Kidney glomerular epithelial cell (primary cell): ENCODE measurements around the gene RPS10.

Experiments
- DNase-seq: peaks from one replicate; lab custom pipeline; 2025; lab: John Stamatoyannopoulos, UW

The RPS10 gene

GRCh38 chr6:34425498-34426410 is at the start of gene RPS10:
Gene RPS10, minus strand, starts transcription at chr6:34426069. Its CDS starts 848 bp downstream, at chr6:34425221.
- DNase-seq, result peak; percentile 91

GRCh38 chr6:34475238-34475682 is 49.4 kb upstream of the RPS10 start:
- no peak for DNase-seq

- no peak for DNase-seq
These were observed 48.9 kb upstream of the RPS10 start for GRCh38 chr6:34474754-34475153.

GRCh38 chr6:34473967-34474366 is 48.1 kb upstream of the RPS10 start:
- no peak for DNase-seq

- no peak for DNase-seq
These were observed 46.6 kb upstream of the RPS10 start for GRCh38 chr6:34472425-34472824.

- no peak for DNase-seq
These were observed 43.6 kb upstream of the RPS10 start for GRCh38 chr6:34469499-34469898.

GRCh38 chr6:34468378-34468892 is 42.6 kb upstream of the RPS10 start:
- DNase-seq, result no peak

- DNase-seq, result no peak
These were observed 40.6 kb upstream of the RPS10 start for GRCh38 chr6:34466242-34467185.

GRCh38 chr6:34465531-34466241 is 39.8 kb upstream of the RPS10 start, which contains the start of gene PACSIN1:
Gene PACSIN1, plus strand, starts transcription at chr6:34466076. Its CDS starts 60,230 bp downstream, at chr6:34526306.
- no peak for DNase-seq

- DNase-seq, result no peak
These were observed 38.0 kb upstream of the RPS10 start for GRCh38 chr6:34463849-34464248.

GRCh38 chr6:34463299-34463698 is 37.4 kb upstream of the RPS10 start:
- no peak for DNase-seq

- no peak for DNase-seq
These were observed 36.7 kb upstream of the RPS10 start for GRCh38 chr6:34462551-34462971.

- no peak for DNase-seq
These were observed 36.1 kb upstream of the RPS10 start for GRCh38 chr6:34462010-34462409.

GRCh38 chr6:34460796-34461507 is 35.1 kb upstream of the RPS10 start:
- no peak for DNase-seq

GRCh38 chr6:34459899-34460593 is 34.2 kb upstream of the RPS10 start:
- DNase-seq, result no peak

GRCh38 chr6:34457742-34458735 is 32.2 kb upstream of the RPS10 start:
- DNase-seq, result no peak

GRCh38 chr6:34457382-34457741 is 31.5 kb upstream of the RPS10 start:
- no peak for DNase-seq

GRCh38 chr6:34455831-34456230 is 30.0 kb upstream of the RPS10 start:
- DNase-seq, result no peak

GRCh38 chr6:34451192-34451591 is 25.3 kb upstream of the RPS10 start:
- no peak for DNase-seq
